HepG2 (cell line): ENCODE measurements around the gene TMEM250. TPM values are rescaled to one million over a fixed set of nuclear protein-coding genes. Genes with fewer than 3 reads are reported as not detected.
A peak's percentile ranks its signal among the peaks of the same experiment; 100 is the strongest.

Experiments used
- ATAC-seq: fragments of 200-7000 bp; cut with Tn5 transposase; 3 replicates; pipeline ENCODE4 v1.9.1; 2020; ENCODE audit warnings: mild to moderate bottlenecking, moderate library complexity
- BruUV-seq: library from RNA; stranded (reverse); fragments of 400-500 nt; replicated peaks from 2 replicates; lab custom pipeline; 2021; lab: Mats Ljungman, UMichigan
- CTCF ChIA-PET: fragments of 300-600 bp; formaldehyde crosslinking; extraction: SDS; loops from one replicate; lab custom pipeline; 2021; ENCODE audit warnings: low total read pairs, inconsistent platforms, low intra/inter-chr PET ratio; lab: Yijun Ruan, JAX
- POLR2A ChIA-PET: fragments of 350-600 bp; sonication (Branson Sonifier 250); formaldehyde crosslinking; loops from one replicate; lab custom pipeline; 2020; ENCODE audit warnings: antibody characterized with exemption, inconsistent platforms; lab: Yijun Ruan, JAX
- DNase-seq: peaks from one replicate; pipeline ENCODE4 v3.0.0-alpha.2; 2015; ENCODE audit warnings: low spot score
- FAIRE-seq: peaks from 3 replicates; lab custom pipeline; 2011; peaks lifted over from hg19 to GRCh38; lab: Jason Lieb, UNC
- H2AFZ ChIP-seq: one replicate; pipeline ENCODE4 v1.6.1; 2011; ENCODE audit warnings: low read length, inconsistent platforms
- H3K27ac ChIP-seq: fragments of 300-600 bp; 3 replicates; pipeline ENCODE4 v1.8.0; 2011; ENCODE audit warnings: mixed run types, mild to moderate bottlenecking, mixed read lengths, low read length, inconsistent platforms; ENCODE audit not compliant: insufficient read depth; ENCODE audit errors: extremely low read length
- H3K27me3 ChIP-seq, 2 experiments: fragments of 200-600 bp in 1 of 2; 2 replicates in 1 of 2; 3 replicates in 1 of 2; pipeline versions ENCODE4 v1.6.0 to v1.8.0; 2011; ENCODE audit warnings: low read length in 2 of 2, mild to moderate bottlenecking in 2 of 2, moderate library complexity in 2 of 2, inconsistent platforms in 1 of 2; ENCODE audit not compliant: insufficient read depth in 2 of 2, control insufficient read depth in 1 of 2
- H3K36me3 ChIP-seq, 2 experiments: fragments of 200-600 bp in 1 of 2; replicated peaks in 1 of 2; 2 replicates in 1 of 2; 3 replicates in 1 of 2; pipeline versions ENCODE4 v1.5.1 to v1.8.0; 2011; ENCODE audit warnings: low read length in 2 of 2, inconsistent platforms in 1 of 2; ENCODE audit not compliant: insufficient read depth in 2 of 2, control insufficient read depth in 1 of 2
- H3K4me1 ChIP-seq: 2 replicates; pipeline ENCODE4 v1.5.1; 2012; ENCODE audit warnings: low read length, inconsistent platforms; ENCODE audit not compliant: insufficient read depth
- H3K4me2 ChIP-seq: 2 replicates; pipeline ENCODE4 v1.6.0; 2011; ENCODE audit warnings: low read depth, low read length, inconsistent platforms
- H3K4me3 ChIP-seq, 3 experiments: fragments of 200-600 bp in 1 of 3; sonication (generic), shearing (Covaris generic) in 1 of 3; replicated peaks in 1 of 3; 2 replicates each; pipeline ENCODE4 v1.5.1; 2011 to 2016; ENCODE audit warnings: low read length in 3 of 3, inconsistent platforms in 2 of 3, low read depth in 2 of 3, mild to moderate bottlenecking in 2 of 3, control low read depth in 1 of 3, mixed read lengths in 1 of 3; ENCODE audit not compliant: insufficient read depth in 1 of 3
- H3K79me2 ChIP-seq: one replicate; pipeline ENCODE4 v1.6.1; 2011; ENCODE audit warnings: low read length, inconsistent platforms; ENCODE audit not compliant: insufficient read depth
- H3K9ac ChIP-seq: 2 replicates; pipeline ENCODE4 v1.6.0; 2011; ENCODE audit warnings: mild to moderate bottlenecking, low read depth, low read length, inconsistent platforms; ENCODE audit not compliant: insufficient read depth
- H3K9me3 ChIP-seq: 2 replicates; pipeline ENCODE4 v1.5.1; 2012; ENCODE audit warnings: mild to moderate bottlenecking, low read length
- H4K20me1 ChIP-seq: 2 replicates; pipeline ENCODE4 v1.6.0; 2011; ENCODE audit warnings: inconsistent platforms, mild to moderate bottlenecking, low read length, moderate library complexity; ENCODE audit not compliant: insufficient read depth
- AFF4 ChIP-seq: sonication (generic); formaldehyde crosslinking; IDR thresholded peaks from 2 replicates; pipeline ENCODE4 v1.4.0; 2020; ENCODE audit warnings: missing genetic modification reagents
- AGO2 ChIP-seq: fragments of 200-400 bp; formaldehyde crosslinking; optimal IDR thresholded peaks from 2 replicates; pipeline ENCODE3; 2017; ENCODE audit warnings: mild to moderate bottlenecking, low read depth, low read length, moderate library complexity
- BRD4 ChIP-seq: sonication (generic); formaldehyde crosslinking; IDR thresholded peaks from 2 replicates; pipeline ENCODE4 v1.4.0; 2020; ENCODE audit warnings: missing genetic modification reagents
- FOXK2 ChIP-seq: fragments of 450-650 bp; IDR thresholded peaks from 2 replicates; pipeline ENCODE4 v1.6.1; 2016
- FOXP1 ChIP-seq, 2 experiments: fragments of 450-650 bp in 1 of 2; IDR thresholded peaks; 2 replicates each; pipeline ENCODE4 v1.6.1; 2017 to 2018; ENCODE audit warnings: antibody characterized with exemption in 1 of 2
- HES4 ChIP-seq: sonication (generic); formaldehyde crosslinking; IDR thresholded peaks from 2 replicates; pipeline ENCODE4 v1.9.0; 2021; ENCODE audit warnings: mild to moderate bottlenecking, missing genetic modification reagents, borderline replicate concordance
- HMG20B ChIP-seq: conservative IDR thresholded peaks from 2 replicates; pipeline ENCODE4 v1.6.1; 2016; ENCODE audit warnings: missing genetic modification reagents, missing compliant biosample characterization
- HNRNPL ChIP-seq: fragments of 200-400 bp; formaldehyde crosslinking; IDR thresholded peaks from 2 replicates; pipeline ENCODE4 v1.6.1; 2017; ENCODE audit warnings: mild to moderate bottlenecking, low read depth, low read length
- PAF1 ChIP-seq: IDR thresholded peaks from 2 replicates; pipeline ENCODE4 v1.6.1; 2016; ENCODE audit warnings: missing genetic modification reagents, missing compliant biosample characterization
- SAP130 ChIP-seq: IDR thresholded peaks from 2 replicates; pipeline ENCODE4 v1.6.1; 2016; ENCODE audit warnings: low read depth
- SIN3A ChIP-seq: IDR thresholded peaks from 2 replicates; pipeline ENCODE4 v1.6.1; 2011; ENCODE audit warnings: low read depth, mild to moderate bottlenecking, control low read depth, low read length, borderline replicate concordance
- SNAI1 ChIP-seq: sonication (generic); formaldehyde crosslinking; IDR thresholded peaks from 2 replicates; pipeline ENCODE4 v1.5.0; 2020; ENCODE audit warnings: mild to moderate bottlenecking, missing genetic modification reagents, borderline replicate concordance
- SP4 ChIP-seq: sonication (generic); formaldehyde crosslinking; IDR thresholded peaks from 2 replicates; pipeline ENCODE4 v1.8.1; 2023; ENCODE audit warnings: mild to moderate bottlenecking, missing genetic modification reagents
- SYNCRIP ChIP-seq: fragments of 200-400 bp; formaldehyde crosslinking; IDR thresholded peaks from 2 replicates; pipeline ENCODE4 v1.6.1; 2018; ENCODE audit warnings: mild to moderate bottlenecking, low read depth, low read length; ENCODE audit not compliant: insufficient read depth
- ZIK1 ChIP-seq: sonication (generic); formaldehyde crosslinking; IDR thresholded peaks from 2 replicates; pipeline ENCODE4 v1.5.0; 2020; ENCODE audit warnings: mild to moderate bottlenecking, low read depth, missing genetic modification reagents, borderline replicate concordance
- ZNF333 ChIP-seq: sonication (generic); formaldehyde crosslinking; IDR thresholded peaks from 2 replicates; pipeline ENCODE4 v1.4.0; 2020; ENCODE audit warnings: mild to moderate bottlenecking, missing genetic modification reagents, borderline replicate concordance
- WGBS: methylation state at CpG from one replicate; pipeline ENCODE4 v1.1.6; 2017; ENCODE audit warnings: low lambda C conversion rate; 5-methylcytosine and 5-hydroxymethylcytosine counted together
- in situ Hi-C: cut with HindIII; loops from 2 replicates; pipeline ENCODE4 v1.10.0; 2017; ENCODE audit warnings: low pct_unique_long_range_greater_than_20kb; ENCODE audit not compliant: extremely low pct_ligation_motif_present
- intact Hi-C: fragments of 100-400 bp; cut with micrococcal nuclease; formaldehyde crosslinking; loops from one replicate; pipeline ENCODE4 v1.10.0; 2022; ENCODE audit not compliant: unreplicated experiment
- polyA plus RNA-seq, 8 experiments: library from polyadenylated mRNA; depleted of rRNA in 3 of 8; stranded (reverse) in 7 of 8; unstranded in 1 of 8; fragments of >200 nt; fragmentation: Illumina TruSeq in 4 of 8; extraction: Trizol in 4 of 8; gene quantifications; 2 replicates each; pipeline versions ENCODE4 v1.2.1 to v1.2.3, GENCODE V29; 2011 to 2016; ENCODE audit warnings: low read depth in 4 of 8, missing spikeins in 1 of 8, mixed read lengths in 1 of 8; ENCODE audit not compliant: insufficient read depth in 1 of 8
- total RNA-seq, 5 experiments: library from RNA; depleted of rRNA; stranded (reverse); fragments of >200 nt; fragmentation: Illumina TruSeq; extraction: Trizol; gene quantifications; 2 replicates each; pipeline ENCODE4 v1.2.3, GENCODE V29; 2016; ENCODE audit warnings: low read depth in 1 of 5

The TMEM250 gene
- total and polyA plus RNA-seq, 2 of the 13 experiments (the other 11 are each of a cell fraction or from before 2014, with no cell fraction given) = 5.5 to 13.9 TPM

- CTCF ChIA-PET = no interaction called here
These were observed 35.1 kb downstream of the TMEM250 start for GRCh38 chr9:136083558-136084062.

GRCh38 chr9:136082496-136083361 is 35.9 kb downstream of the TMEM250 start:
- Histone ChIP-seq H4K20me1 (peaks cover 3% of the 10 kb centered on the region; the same call in 1 of the 2 replicates), H3K36me3 (peaks cover 3 to 8% of the 10 kb centered on the region in 2 experiments; a peak in 1 of 5 replicates)

More at GRCh38 chr9:136083558-136084062, 35.1 kb downstream of the TMEM250 start:
- intact Hi-C loops (no loop called here), in situ Hi-C loops (no loop called here)
- Histone ChIP-seq H4K20me1 (peaks cover 5% of the 10 kb centered on the region; the same call in 1 of the 2 replicates), H3K27me3 (no peaks in the 10 kb centered on the region), H3K4me3 (no peak overlapping the region), H2AFZ (no peak overlapping the region), H3K27ac (no peak overlapping the region), H3K79me2 (peaks cover 73% of the 10 kb centered on the region), H3K9ac (no peak overlapping the region), H3K4me2 (no peak overlapping the region), H3K36me3 (0 out of 5 replicates have a peak, but pooled peaks cover 3 to 8% of the 10 kb centered on the region in 2 experiments), H3K9me3 (no peaks in the 10 kb centered on the region), H3K4me1 (no peaks in the 10 kb centered on the region)
- ATAC-seq (no peak), DNase-seq (no peak), FAIRE-seq (no peak)
- POLR2A ChIA-PET = no interaction called here
- 94% methylated on average over 17 of the region's 24 CpGs for WGBS
- no TSS peak for BruUV-seq
- TF ChIP-seq SAP130 (CRISPR knock-in tag) (no peak), SIN3A (no peak), ZIK1 (CRISPR knock-in tag) (no peak), HNRNPL (0 out of 2 replicates have a peak, but pooled peaks have one; percentile 52), HES4 (CRISPR knock-in tag) (no peak), PAF1 (CRISPR knock-in tag) (no peak), FOXK2 (no peak), SP4 (no peak)

More at GRCh38 chr9:136082496-136083361, 35.9 kb downstream of the TMEM250 start:
- intact Hi-C loops = no loop called here
- TF ChIP-seq SNAI1 (no peak), BRD4 (CRISPR knock-in tag) (no peak), AFF4 (no peak), HMG20B (CRISPR knock-in tag) (no peak), ZNF333 (CRISPR knock-in tag) (no peak), SYNCRIP (no peak), FOXP1 (IDR thresholded peaks at IDR 0.05) (no peak), FOXP1 (CRISPR knock-in tag; IDR thresholded peaks at IDR 0.05) (no peak), AGO2 (peak; percentile 23)
- WGBS = 95% methylated on average over 21 of the region's 34 CpGs
- no TSS peak for BruUV-seq
- Histone ChIP-seq H3K4me3 (no peak overlapping the region), H2AFZ (no peak overlapping the region), H3K4me2 (no peak overlapping the region), H3K79me2 (peaks cover 64% of the 10 kb centered on the region), H3K9ac (no peak overlapping the region), H3K27ac (no peak overlapping the region), H3K4me1 (no peaks in the 10 kb centered on the region), H3K27me3 (no peaks in the 10 kb centered on the region), H3K9me3 (no peaks in the 10 kb centered on the region)
- ATAC-seq = no peak
- in situ Hi-C loops = no loop called here
- ChIA-PET CTCF (no interaction called here), POLR2A (no interaction called here)
- DNase-seq = no peak
- no peak for FAIRE-seq
